ENCODE measurements around the gene BNIPL.

GRCh38 chr1:151069103-151069486 is 32.7 kb downstream of the BNIPL start:
- TF ChIP-seq CTCF (IDR thresholded peaks at IDR 0.05; ENCODE audit: low read length) (no peak), EZH2 (optimal IDR thresholded peaks at IDR 0.05; ENCODE audit: low read depth, low read length) (no peak), EZH2phosphoT487 (IDR thresholded peaks at IDR 0.05; ENCODE audit: low read length) (no peak)
